Epithelial cell of prostate (primary cell): Measurements from ENCODE around the gene CDKN3.
"Not testable (repeated sequence)": the region's sequence is repeated elsewhere in the genome, so short reads cannot be mapped to it uniquely, and the experiment has no call there.

Experiments used
- DNase-seq: peaks from one replicate; pipeline ENCODE4 v3.0.0-alpha.2; 2011; ENCODE audit warnings: low read depth, low spot score
- H3K27ac ChIP-seq: fragments of 450-650 bp; 2 replicates; pipeline ENCODE4 v1.5.1; 2017; ENCODE audit warnings: mild to moderate bottlenecking

Gene CDKN3

GRCh38 chr14:54369343-54369742 lies 27.5 kb upstream of the CDKN3 start:
- no peak overlapping the region for H3K27ac ChIP-seq
- no peak for DNase-seq

DNA sequence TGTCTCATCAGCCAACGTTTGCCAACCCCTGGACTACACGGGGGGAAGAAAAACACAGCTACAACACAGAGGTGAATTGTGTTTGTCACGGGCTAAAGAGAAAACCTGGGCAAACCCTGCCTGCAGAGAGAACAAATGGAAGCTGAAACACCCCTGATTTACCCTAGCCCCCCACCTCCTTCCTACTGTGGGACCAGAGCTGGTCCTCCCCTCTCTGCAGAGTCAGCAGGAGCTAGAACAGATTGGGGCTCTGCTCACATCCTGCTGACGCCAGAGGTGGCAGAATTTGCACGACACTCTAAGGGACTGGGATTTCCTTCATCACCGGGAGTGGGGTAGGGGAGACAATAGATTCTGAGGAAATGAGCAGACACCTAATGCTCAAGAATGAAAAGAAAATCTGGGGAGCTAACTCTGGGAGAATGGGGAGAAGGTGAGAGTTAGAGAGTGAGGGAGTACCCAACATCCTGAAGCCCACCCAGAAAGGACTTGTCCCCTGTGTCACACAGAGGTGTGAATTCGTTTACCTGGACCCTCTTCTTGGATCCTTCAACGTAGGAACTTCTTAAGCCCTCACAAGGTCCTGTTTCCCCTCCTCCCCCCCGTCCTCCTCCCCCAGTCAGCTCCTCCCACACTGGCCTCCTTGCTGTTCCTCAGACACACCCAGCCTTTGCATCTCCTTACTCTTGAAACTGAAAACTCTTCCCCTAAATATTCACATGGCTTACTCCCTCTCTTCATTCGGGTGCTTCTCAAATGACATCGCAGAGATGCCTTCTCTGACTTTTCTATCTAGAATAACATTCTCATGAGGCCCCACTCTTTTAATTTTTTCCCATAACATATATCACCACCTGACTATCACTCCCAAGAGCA lies 26.2 kb upstream of the CDKN3 start:
- no peak overlapping the region for H3K27ac ChIP-seq
- DNase-seq: no peak

DNA sequence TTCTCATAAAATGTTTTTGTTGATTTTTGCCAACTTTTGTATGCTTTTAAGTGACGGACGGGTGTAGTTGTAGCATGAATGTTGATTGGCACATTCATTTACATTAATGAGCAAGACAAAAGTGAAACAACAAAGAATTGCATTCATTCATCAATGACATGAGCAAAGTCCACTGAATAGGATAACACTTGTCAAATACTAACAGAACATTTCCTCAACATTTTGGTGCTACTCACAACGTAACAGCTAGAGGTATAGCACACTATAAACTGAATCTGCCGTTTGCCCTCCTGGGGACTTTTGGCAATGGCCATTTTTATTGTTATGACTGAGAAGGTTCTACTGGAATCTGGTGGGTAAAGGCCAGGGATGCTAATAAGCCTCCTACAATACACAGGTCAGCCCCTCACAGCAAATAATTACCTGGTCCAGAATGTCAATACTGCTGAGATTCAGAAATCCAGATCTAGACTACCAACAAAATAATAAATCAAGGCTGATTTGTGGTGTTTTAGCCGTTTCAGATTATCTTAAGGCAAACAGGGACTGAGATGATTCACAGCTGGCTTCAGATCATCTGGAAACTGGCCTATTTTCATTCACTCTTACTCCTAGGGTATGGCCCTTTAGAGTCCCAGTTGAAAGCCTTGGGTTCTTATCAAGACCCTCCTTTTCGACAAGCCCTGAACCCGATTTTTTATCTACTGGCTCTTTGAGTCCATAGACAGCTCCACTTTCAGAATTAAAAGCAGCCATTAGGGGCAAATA lies 22.5 kb upstream of the CDKN3 start:
- no peak for DNase-seq
- H3K27ac ChIP-seq: no peak overlapping the region

- no peak for DNase-seq
- H3K27ac ChIP-seq: no peak overlapping the region
Measured at GRCh38 chr14:54377501-54377900, 19.3 kb upstream of the CDKN3 start.

DNA sequence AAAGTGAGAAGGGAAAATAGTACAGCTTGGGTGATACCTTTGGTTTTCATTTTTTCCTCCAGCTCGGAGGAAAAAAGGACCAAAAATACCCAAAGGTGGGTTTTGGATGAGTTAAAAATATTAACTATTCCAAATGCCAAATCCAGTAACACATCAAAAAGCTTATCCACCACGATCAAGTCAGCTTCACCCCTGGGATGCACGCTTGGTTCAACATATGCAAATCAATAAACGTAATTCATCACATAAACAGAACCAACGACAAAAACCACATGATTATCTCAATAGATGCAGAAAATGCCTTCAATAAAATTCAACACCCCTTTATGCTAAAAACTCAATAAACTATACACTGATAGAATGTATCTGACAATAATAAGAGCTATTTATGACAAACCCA lies 17.9 kb upstream of the CDKN3 start:
- not testable (repeated sequence) for H3K27ac ChIP-seq, DNase-seq

DNA sequence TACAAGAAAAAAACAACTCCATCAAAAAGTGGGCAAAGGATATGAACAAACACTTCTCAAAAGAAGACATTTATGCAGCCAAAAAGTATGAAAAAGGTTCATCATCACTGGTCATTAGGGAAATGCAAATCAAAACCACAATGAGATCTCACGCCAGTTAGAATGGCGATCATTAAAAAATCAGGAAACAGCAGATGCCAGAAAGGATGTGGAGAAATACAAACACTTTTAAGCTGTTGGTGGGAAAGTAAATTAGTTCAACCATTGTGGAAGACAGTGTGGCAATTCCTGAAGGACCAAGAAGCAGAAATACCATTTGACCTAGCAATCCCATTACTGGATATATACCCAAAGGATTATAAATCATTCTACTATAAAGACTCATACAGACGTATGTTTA lies 16.2 kb upstream of the CDKN3 start:
- not testable (repeated sequence) for DNase-seq, H3K27ac ChIP-seq

- DNase-seq: no peak
- H3K27ac ChIP-seq: no peak overlapping the region
Measured at GRCh38 chr14:54381821-54382220, 15.0 kb upstream of the CDKN3 start.

- H3K27ac ChIP-seq: no peak overlapping the region
- DNase-seq: no peak
Measured at GRCh38 chr14:54383835-54384234, 13.0 kb upstream of the CDKN3 start.

DNA sequence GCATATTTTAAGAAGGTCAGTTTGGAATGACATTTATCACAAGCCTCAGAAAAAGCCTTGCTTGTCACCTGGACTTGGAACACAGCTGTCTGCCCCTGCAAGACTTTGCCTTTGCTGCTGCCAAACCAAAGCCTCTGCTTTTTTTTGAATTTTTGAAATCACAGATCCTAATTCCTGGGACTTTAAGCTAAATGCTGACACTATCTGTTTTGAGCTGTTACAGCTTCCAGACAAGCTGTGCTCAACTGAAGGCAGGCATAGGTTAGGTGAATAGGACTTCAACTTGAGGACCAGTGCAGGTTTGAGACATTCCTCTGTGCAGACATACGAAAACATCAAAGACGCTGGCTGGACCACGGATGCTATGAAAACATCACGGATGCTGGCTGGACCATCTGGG lies 11.3 kb upstream of the CDKN3 start:
- H3K27ac ChIP-seq: no peak overlapping the region
- DNase-seq: no peak

DNA sequence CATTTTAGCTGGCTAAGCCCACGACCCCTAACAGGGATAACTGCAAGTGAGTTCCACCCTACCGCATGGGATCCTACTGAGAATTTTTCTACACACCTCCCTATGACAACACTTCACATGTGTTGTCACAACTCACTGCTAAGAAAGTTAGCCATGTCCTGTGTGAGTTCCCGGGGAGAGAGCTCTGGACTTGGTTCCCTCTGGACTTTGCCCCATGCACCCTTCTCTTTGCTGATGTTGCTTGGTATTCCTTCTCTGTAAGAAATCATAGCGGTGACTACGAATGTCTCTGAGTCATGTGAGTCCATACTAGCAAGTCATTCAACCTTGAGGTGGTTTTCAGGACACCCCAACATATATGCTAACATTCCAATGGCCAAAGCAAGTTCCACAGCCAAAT lies 9.5 kb upstream of the CDKN3 start:
- no peak for DNase-seq
- no peak overlapping the region for H3K27ac ChIP-seq

DNA sequence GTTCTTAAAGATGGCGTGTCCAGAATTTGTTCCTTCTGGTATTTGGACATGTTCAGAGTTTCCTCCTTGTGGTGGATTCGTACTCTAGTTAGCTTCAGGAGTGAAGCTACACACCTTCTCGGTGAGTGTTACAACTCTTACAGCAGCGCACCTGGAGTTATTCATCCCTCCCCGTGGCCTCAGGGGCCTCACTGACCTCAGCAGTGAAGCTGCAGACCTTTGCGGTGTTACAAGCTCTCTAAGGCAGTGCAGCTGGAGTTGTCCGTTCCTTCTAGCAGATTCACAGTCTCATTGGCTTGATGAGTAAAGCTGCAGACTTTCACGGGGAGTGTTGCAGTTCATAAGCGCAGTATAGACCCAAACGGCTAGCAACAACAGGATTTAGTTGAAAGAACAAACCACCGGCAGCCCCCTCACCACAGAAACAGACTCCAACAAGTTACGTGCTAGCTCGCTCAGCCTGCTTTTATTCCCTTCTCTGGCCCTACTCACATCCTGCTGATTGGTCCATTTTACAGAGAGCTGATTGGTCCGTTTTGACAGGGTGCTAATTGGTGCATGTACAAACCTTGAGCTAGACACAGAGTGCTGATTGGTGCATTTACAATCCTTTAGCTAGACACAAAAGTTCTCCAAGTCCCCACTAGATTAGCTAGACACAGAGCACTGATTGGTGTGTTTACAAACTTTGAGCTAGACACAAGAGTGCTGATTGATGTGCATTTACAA lies 4.5 kb upstream of the CDKN3 start:
- DNase-seq: no peak

GRCh38 chr14:54392986-54393884 lies 3.6 kb upstream of the CDKN3 start:
- H3K27ac ChIP-seq, DNase-seq: not testable (repeated sequence)

More for the DNA sequence above, 4.5 kb upstream of the CDKN3 start:
- no peak overlapping the region for H3K27ac ChIP-seq

DNA sequence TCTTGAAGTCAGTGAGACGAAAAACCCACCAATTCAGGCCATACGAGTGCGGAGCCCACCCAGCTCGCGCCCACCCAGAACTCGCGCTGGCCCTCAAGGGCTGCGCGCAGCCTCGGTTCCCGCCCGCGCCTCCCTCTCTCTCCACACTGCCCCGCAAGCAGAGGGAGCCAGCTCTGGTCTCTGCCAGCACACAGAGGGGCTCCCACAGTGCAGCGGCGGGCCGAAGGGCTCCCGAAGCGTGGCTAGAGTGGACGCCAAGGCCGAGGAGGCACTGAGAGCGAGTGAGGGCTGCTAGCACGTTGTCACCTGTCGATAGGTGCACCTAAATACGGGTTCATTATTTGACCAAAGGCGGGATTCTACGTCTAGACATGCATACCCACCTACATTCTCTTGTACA lies 2.2 kb upstream of the CDKN3 start:
- no peak overlapping the region for H3K27ac ChIP-seq

DNA sequence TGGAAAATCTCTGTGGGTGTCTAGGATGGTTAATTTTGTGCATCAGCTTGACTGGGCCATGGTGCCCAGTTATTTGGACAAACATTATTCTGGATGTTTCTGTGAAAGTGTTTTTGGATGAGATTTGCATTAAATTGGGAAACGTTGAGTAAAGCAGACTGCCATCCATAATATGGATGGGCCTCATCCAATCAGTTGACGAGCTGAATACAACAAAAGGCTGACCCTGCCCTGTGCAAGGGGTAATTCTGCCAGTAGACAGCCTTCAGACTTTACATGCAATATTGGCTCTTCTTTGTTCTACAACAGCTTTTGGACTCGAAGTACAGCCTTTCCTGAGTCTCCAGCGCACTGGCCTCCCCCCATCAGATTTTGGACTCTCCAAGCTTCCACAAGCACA lies 1.5 kb upstream of the CDKN3 start:
- no peak overlapping the region for H3K27ac ChIP-seq
- no peak for DNase-seq

More for the DNA sequence above, 2.2 kb upstream of the CDKN3 start:
- DNase-seq: no peak

- no peak for DNase-seq
Measured at GRCh38 chr14:54395716-54396115, 1.1 kb upstream of the CDKN3 start.

GRCh38 chr14:54396183-54396492 lies 669 bp upstream of the CDKN3 start:
- no peak overlapping the region for H3K27ac ChIP-seq
- no peak for DNase-seq

More at GRCh38 chr14:54395716-54396115, 1.1 kb upstream of the CDKN3 start:
- no peak overlapping the region for H3K27ac ChIP-seq

DNA sequence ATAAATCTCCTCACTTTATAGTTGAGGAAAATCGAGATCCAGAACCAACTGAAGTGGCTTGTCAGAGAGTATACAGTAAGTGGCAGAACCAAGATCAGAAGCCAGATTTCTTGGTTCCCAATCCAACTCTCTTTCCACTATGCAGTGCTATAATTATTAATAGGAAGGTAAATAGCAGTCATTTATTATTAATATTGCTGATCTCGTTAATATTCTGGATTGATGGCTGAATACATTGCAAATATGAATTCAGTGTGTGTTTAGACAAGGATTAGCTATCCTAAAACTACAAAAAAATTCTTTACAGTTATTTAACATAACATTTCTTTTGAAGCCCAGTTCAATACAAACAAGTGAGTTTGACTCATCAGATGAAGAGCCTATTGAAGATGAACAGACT lies 2.8 kb downstream of the CDKN3 start:
- no peak for DNase-seq
- H3K27ac ChIP-seq: no peak overlapping the region

DNA sequence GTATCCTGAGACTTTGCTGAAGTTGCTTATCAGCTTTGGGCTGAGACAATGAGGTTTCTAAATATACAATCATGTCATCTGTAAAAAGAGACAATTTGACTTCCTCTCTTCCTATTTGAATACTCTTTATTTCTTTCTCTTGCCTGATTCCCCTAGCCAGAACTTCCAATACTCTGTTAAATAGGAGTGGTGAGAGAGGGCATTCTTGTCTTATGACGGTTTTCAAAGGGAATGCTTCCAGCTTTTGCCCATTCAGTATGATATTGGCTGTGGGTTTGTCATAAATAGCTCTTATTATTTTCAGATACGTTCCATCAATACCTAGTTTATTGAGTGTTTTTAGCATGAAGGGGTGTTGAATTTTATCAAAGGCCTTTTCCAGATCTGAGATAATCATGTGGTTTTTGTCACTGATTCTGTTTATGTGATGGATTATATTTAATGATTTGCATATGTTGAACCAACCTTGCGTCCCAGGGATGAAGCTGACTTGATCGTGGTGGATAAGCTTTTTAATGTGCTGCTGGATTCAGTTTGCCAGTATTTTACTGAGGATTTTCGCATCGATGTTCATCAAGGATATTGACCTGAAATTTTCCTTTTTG lies 6.7 kb downstream of the CDKN3 start:
- not testable (repeated sequence) for DNase-seq, H3K27ac ChIP-seq

DNA sequence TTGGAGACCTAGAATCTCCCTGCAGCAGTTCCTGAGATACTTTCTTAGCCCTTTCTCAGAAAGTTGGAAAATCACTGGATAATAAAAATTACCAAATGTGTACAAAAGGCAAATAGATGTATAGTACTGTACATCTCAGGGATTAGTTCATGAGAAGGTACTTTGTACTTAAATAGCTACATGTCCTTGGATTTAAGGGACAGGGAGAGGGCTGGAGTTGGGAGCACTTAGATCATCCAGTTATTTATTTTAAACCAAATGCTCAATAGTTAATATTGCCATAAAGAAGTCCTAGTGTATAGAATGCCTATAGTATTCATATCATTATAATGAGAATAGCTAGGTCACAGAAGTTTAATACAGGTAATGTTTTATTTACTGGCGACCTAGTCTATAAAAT lies 13.4 kb downstream of the CDKN3 start:
- DNase-seq: no peak

DNA sequence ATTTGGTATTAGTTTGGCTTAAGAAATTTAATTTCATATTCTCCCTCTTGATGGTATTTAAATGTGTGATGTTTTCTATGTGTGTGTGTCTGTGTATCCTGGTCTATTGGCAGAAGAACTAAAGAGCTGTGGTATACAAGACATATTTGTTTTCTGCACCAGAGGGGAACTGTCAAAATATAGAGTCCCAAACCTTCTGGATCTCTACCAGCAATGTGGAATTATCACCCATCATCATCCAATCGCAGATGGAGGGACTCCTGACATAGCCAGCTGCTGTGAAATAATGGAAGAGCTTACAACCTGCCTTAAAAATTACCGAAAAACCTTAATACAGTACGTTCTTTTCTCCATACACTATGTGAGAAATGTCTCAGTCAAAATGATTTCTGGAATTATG lies 14.6 kb downstream of the CDKN3 start:
- no peak overlapping the region for H3K27ac ChIP-seq
- no peak for DNase-seq

More for the DNA sequence above, 13.4 kb downstream of the CDKN3 start:
- no peak overlapping the region for H3K27ac ChIP-seq
